CD4-positive, alpha-beta T cell (primary cell): ENCODE results near the gene ZCCHC9. TPM values are rescaled to one million over a fixed set of nuclear protein-coding genes. Genes with fewer than 3 reads are reported as not detected.
"Not testable (repeated sequence)": the region's sequence is repeated elsewhere in the genome, so short reads cannot be mapped to it uniquely, and the experiment has no call there.

Experiments
- ATAC-seq: fragments of 200-7000 bp; cut with Tn5 transposase; one replicate; pipeline ENCODE4 v1.10.0; 2022; ENCODE audit warnings: mild to moderate bottlenecking; ENCODE audit not compliant: poor library complexity
- CTCF ChIA-PET: fragments of 350-600 bp; sonication (Branson Sonifier 250); formaldehyde crosslinking; loops from one replicate; lab custom pipeline; 2021; ENCODE audit warnings: antibody characterized with exemption, inconsistent platforms; lab: Charles Lee
- POLR2A ChIA-PET: fragments of 350-600 bp; sonication (Branson Sonifier 250); formaldehyde crosslinking; loops from one replicate; lab custom pipeline; 2021; ENCODE audit warnings: antibody characterized with exemption, inconsistent platforms; lab: Charles Lee
- DNase-seq, 14 experiments: peaks; one replicate each; pipeline ENCODE4 v3.0.0-alpha.2; 2013 to 2020; ENCODE audit warnings: mixed read lengths in 2 of 14
- H3K27ac ChIP-seq, 2 donors: one replicate each; pipeline versions ENCODE4 v1.5.1 to v1.7.0; 2013; ENCODE audit warnings: low read length in 2 of 2, low read depth in 1 of 2, mild to moderate bottlenecking in 1 of 2
- H3K27me3 ChIP-seq, 2 experiments: 1 replicate in 1 of 2; 2 replicates in 1 of 2; pipeline versions ENCODE4 v1.6.1 to v1.7.0; 2013; ENCODE audit warnings: low read length in 2 of 2, control low read depth in 1 of 2, mild to moderate bottlenecking in 1 of 2, moderate library complexity in 1 of 2; ENCODE audit not compliant: insufficient read depth in 2 of 2, control insufficient read depth in 1 of 2
- H3K36me3 ChIP-seq: one replicate; pipeline ENCODE4 v1.6.1; 2013; ENCODE audit warnings: low read length, control low read depth; ENCODE audit not compliant: insufficient read depth
- H3K4me1 ChIP-seq: one replicate; pipeline ENCODE4 v1.6.1; 2013; ENCODE audit warnings: low read length, control low read depth; ENCODE audit not compliant: insufficient read depth
- H3K4me3 ChIP-seq: one replicate; pipeline ENCODE4 v1.5.1; 2013; ENCODE audit warnings: mild to moderate bottlenecking, low read length, moderate library complexity
- H3K9me3 ChIP-seq, 2 experiments: 1 replicate in 1 of 2; 2 replicates in 1 of 2; pipeline versions ENCODE4 v1.6.1 to v1.7.0; 2013; ENCODE audit warnings: low read length in 2 of 2, mild to moderate bottlenecking in 2 of 2, control low read depth in 1 of 2, moderate library complexity in 1 of 2; ENCODE audit not compliant: control insufficient read depth in 1 of 2, insufficient read depth in 1 of 2
- H3K27ac Mint-ChIP-seq: one replicate; pipeline ENCODE4 v1.8.0; 2020; ENCODE audit warnings: mixed read lengths
- H3K27me3 Mint-ChIP-seq: one replicate; pipeline ENCODE4 v1.8.0; 2021; ENCODE audit warnings: mixed read lengths
- H3K36me3 Mint-ChIP-seq: one replicate; pipeline ENCODE4 v1.8.0; 2021; ENCODE audit warnings: low read depth, mixed read lengths
- H3K4me1 Mint-ChIP-seq: one replicate; pipeline ENCODE4 v1.8.0; 2021; ENCODE audit warnings: low read depth, mixed read lengths
- H3K4me3 Mint-ChIP-seq: one replicate; pipeline ENCODE4 v1.8.0; 2020; ENCODE audit warnings: mild to moderate bottlenecking, mixed read lengths
- H3K9me3 Mint-ChIP-seq: one replicate; pipeline ENCODE4 v1.8.0; 2020; ENCODE audit warnings: mixed read lengths
- CTCF ChIP-seq: fragments of 200-600 bp; IDR thresholded peaks from one replicate; pipeline ENCODE4 v1.8.0; 2022; ENCODE audit warnings: antibody characterized with exemption, mild to moderate bottlenecking
- intact Hi-C, 2 experiments: fragments of 100-400 bp; cut with DNase I in 1 of 2; cut with micrococcal nuclease in 1 of 2; formaldehyde crosslinking; loops; one replicate each; pipeline versions ENCODE4 v1.15.1 to v1.9.0; 2023 to 2025; cut with DNase I, micrococcal nuclease
- total RNA-seq, 174 experiments: library from RNA in 2 of 174; stranded (reverse) in 2 of 174; gene quantifications; one replicate each; pipeline ENCODE4 v1.2.3 and lab custom pipeline; 2021 to 2026

The ZCCHC9 gene
- total RNA-seq, 2 experiments from 2014 or later: 16.3 to 17.3 TPM

- H3K27me3 ChIP-seq: no peaks in the 10 kb centered on the region
- Mint-ChIP-seq H3K4me3 (no peak overlapping the region), H3K9me3 (no peaks in the 10 kb centered on the region), H3K4me1 (no peaks in the 10 kb centered on the region), H3K36me3 (peaks cover 20% of the 10 kb centered on the region), H3K27me3 (no peaks in the 10 kb centered on the region), H3K27ac (no peak overlapping the region)
- ATAC-seq (no peak), DNase-seq (no peak)
- ChIA-PET POLR2A (no interaction called here), CTCF (no interaction called here)
- H3K4me3 ChIP-seq: no peak overlapping the region
- H3K9me3 ChIP-seq: peaks cover 0 to 3% of the 10 kb centered on the region in 2 experiments
- no peaks in the 10 kb centered on the region for H3K36me3 ChIP-seq
- TF ChIP-seq CTCF: no peak
- intact Hi-C loops: no loop called here
- no peak overlapping the region for H3K27ac ChIP-seq
- no peaks in the 10 kb centered on the region for H3K4me1 ChIP-seq
Observed at GRCh38 chr5:81253875-81254274, 47.5 kb upstream of the ZCCHC9 start.

- H3K36me3 Mint-ChIP-seq: peaks cover 26% of the 10 kb centered on the region
- POLR2A ChIA-PET: no interaction called here
- TF ChIP-seq CTCF: no peak
- CTCF ChIA-PET: no interaction called here
- ATAC-seq (no peak), DNase-seq (no peak)
- Histone ChIP-seq H3K27me3 (no peaks in the 10 kb centered on the region), H3K4me1 (no peaks in the 10 kb centered on the region), H3K4me3 (no peak overlapping the region), H3K27ac (no peak overlapping the region), H3K36me3 (no peaks in the 10 kb centered on the region), H3K9me3 (peaks cover 0 to 3% of the 10 kb centered on the region in 2 experiments)
- H3K27me3 Mint-ChIP-seq: no peaks in the 10 kb centered on the region
- intact Hi-C loops: no loop called here
- H3K27ac Mint-ChIP-seq: no peak overlapping the region
- H3K9me3 Mint-ChIP-seq: peaks cover 3% of the 10 kb centered on the region
- no peak overlapping the region for H3K4me3 Mint-ChIP-seq
- H3K4me1 Mint-ChIP-seq: no peaks in the 10 kb centered on the region
Observed at GRCh38 chr5:81254886-81255559, 46.4 kb upstream of the ZCCHC9 start.

- ATAC-seq: no peak
- peaks cover 37% of the 10 kb centered on the region for H3K36me3 Mint-ChIP-seq
- H3K4me3 Mint-ChIP-seq: no peak overlapping the region
- H3K4me1 ChIP-seq: no peaks in the 10 kb centered on the region
- no peak overlapping the region for H3K4me3 ChIP-seq
- H3K4me1 Mint-ChIP-seq: no peaks in the 10 kb centered on the region
- intact Hi-C loops: no loop called here
- ChIA-PET POLR2A (no interaction called here), CTCF (no interaction called here)
- H3K36me3 ChIP-seq: no peaks in the 10 kb centered on the region
- no peak overlapping the region for H3K27ac ChIP-seq
- no peaks in the 10 kb centered on the region for H3K27me3 ChIP-seq
- DNase-seq: no peak
- peaks cover 3% of the 10 kb centered on the region for H3K9me3 Mint-ChIP-seq
- no peak for TF ChIP-seq CTCF
- no peak overlapping the region for H3K27ac Mint-ChIP-seq
- H3K27me3 Mint-ChIP-seq: no peaks in the 10 kb centered on the region
- peaks cover 0 to 3% of the 10 kb centered on the region in 2 experiments for H3K9me3 ChIP-seq
Observed at GRCh38 chr5:81256766-81257165, 44.6 kb upstream of the ZCCHC9 start.

- H3K4me1 Mint-ChIP-seq, H3K36me3 ChIP-seq, H3K27ac ChIP-seq, DNase-seq, H3K27ac Mint-ChIP-seq, H3K4me1 ChIP-seq, H3K27me3 ChIP-seq, H3K4me3 ChIP-seq, H3K4me3 Mint-ChIP-seq, intact Hi-C loops, H3K27me3 Mint-ChIP-seq, H3K9me3 ChIP-seq, CTCF ChIA-PET, ATAC-seq, POLR2A ChIA-PET, H3K9me3 Mint-ChIP-seq: not testable (repeated sequence)
- peaks cover 74% of the 10 kb centered on the region for H3K36me3 Mint-ChIP-seq
Observed at GRCh38 chr5:81262796-81263195, 38.6 kb upstream of the ZCCHC9 start.
